Progenitor cell of endocrine pancreas (in vitro differentiated cells): Measurements from ENCODE around the gene PLXNC1. TPM values are rescaled to one million over a fixed set of nuclear protein-coding genes. Genes with fewer than 3 reads are reported as not detected.

ENCODE experiments used
- DNase-seq: peaks from one replicate; pipeline ENCODE4 v3.0.0; 2021; ENCODE audit warnings: low spot score; ENCODE audit not compliant: unreplicated experiment
- H3K27ac Mint-ChIP-seq: 2 replicates; pipeline ENCODE4 v1.8.0; 2021; ENCODE audit warnings: mild to moderate bottlenecking, moderate library complexity, mixed read lengths
- H3K27me3 Mint-ChIP-seq: 2 replicates; pipeline ENCODE4 v1.8.0; 2021; ENCODE audit warnings: mixed read lengths
- H3K36me3 Mint-ChIP-seq: 2 replicates; pipeline ENCODE4 v1.8.0; 2022; ENCODE audit warnings: mixed read lengths; ENCODE audit not compliant: insufficient read depth
- H3K4me1 Mint-ChIP-seq: 2 replicates; pipeline ENCODE4 v1.8.0; 2021; ENCODE audit warnings: low read depth, mixed read lengths
- H3K4me3 Mint-ChIP-seq: 2 replicates; pipeline ENCODE4 v1.8.0; 2021; ENCODE audit warnings: low read depth, mild to moderate bottlenecking, moderate library complexity, mixed read lengths
- H3K9me3 Mint-ChIP-seq: 2 replicates; pipeline ENCODE4 v1.8.0; 2021; ENCODE audit warnings: low read depth, mixed read lengths
- total RNA-seq: library from RNA; stranded (reverse); gene quantifications from 2 replicates; pipeline ENCODE4 v1.2.1, GENCODE V29; 2021
- TF ChIP-seq, protein P1 (sequence below): fragments of 200-600 bp; sonication (generic); IDR thresholded peaks from one replicate; pipeline ENCODE4 v1.5.0; 2021; ENCODE audit warnings: antibody characterized with exemption, mild to moderate bottlenecking; ENCODE audit not compliant: unreplicated experiment

The PLXNC1 gene
- total RNA-seq, 1 donor from 2014 or later = 25.7 TPM

DNA sequence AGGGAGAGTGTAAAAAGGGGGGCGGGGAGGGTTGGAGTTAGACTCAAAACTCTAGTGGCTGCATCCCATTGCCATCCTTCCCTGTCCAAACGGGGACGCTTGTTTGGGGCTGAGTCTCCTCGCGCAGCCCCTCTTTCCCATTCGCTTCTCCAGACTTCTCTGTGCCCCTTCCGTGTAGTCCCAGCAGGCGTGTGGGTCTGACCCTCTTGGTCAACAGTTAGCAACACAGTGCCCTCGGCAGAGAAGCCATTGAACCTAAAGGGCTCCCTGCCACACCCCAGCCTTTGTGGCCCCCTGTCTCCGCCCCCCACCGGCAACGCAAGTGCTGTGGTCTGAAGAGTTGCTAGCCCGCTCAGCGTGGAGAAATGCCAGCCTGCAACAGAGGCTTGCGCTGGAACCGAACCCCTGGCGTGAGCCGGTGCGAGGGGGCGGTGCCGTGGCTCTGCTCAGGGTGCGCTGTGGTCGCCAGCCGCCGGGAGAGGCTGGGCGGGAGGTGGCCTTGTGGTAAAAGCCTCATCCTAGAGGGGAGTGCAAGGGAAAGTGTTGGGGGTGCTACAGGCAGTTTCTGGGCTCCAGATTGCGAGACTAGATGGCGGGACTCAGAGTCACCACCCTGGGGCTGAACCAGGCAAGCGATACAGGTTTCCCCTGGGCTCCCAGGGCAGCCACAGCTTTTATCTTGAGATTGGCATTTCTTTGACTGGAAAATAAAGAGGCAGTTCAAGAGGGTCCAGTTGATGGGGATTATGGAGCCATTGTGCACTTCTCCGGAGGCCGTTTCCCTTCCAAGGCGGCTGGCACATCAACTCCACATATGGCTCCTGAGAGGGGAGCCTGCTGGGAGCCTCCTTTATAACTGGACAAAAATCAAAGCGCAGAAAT lies 2.1 kb downstream of the PLXNC1 start:
- Mint-ChIP-seq H3K4me3 (peak overlapping the region; percentile 80), H3K27me3 (peaks cover 25% of the 10 kb centered on the region), H3K9me3 (no peaks in the 10 kb centered on the region), H3K36me3 (no peaks in the 10 kb centered on the region), H3K27ac (peak overlapping the region; percentile 90), H3K4me1 (peaks cover 34% of the 10 kb centered on the region)
- TF ChIP-seq, protein P1, sequence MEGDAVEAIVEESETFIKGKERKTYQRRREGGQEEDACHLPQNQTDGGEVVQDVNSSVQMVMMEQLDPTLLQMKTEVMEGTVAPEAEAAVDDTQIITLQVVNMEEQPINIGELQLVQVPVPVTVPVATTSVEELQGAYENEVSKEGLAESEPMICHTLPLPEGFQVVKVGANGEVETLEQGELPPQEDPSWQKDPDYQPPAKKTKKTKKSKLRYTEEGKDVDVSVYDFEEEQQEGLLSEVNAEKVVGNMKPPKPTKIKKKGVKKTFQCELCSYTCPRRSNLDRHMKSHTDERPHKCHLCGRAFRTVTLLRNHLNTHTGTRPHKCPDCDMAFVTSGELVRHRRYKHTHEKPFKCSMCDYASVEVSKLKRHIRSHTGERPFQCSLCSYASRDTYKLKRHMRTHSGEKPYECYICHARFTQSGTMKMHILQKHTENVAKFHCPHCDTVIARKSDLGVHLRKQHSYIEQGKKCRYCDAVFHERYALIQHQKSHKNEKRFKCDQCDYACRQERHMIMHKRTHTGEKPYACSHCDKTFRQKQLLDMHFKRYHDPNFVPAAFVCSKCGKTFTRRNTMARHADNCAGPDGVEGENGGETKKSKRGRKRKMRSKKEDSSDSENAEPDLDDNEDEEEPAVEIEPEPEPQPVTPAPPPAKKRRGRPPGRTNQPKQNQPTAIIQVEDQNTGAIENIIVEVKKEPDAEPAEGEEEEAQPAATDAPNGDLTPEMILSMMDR = no peak
- no peak for DNase-seq

DNA sequence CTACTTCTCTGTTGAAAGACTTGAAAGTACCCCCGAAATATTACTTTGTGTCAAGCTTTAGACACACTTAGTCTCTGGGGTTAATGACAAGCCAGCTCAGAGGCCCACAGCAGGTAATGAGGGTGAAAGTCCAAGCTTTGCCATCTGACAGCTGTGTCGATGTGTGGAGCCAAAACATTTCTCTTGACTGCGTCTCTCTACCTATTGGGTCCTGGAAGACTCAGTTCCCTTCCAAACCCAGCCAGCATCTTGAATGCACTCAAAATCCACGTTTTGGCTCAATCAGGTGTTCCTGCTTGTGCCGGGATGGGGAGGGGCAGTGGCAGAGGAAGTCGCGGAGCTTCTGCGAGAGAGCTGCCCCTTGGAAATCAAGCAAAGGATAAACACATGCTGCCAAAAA lies 3.2 kb downstream of the PLXNC1 start:
- TF ChIP-seq, protein P1 = no peak
- Mint-ChIP-seq H3K27ac (peak overlapping the region; percentile 65), H3K27me3 (peaks cover 14% of the 10 kb centered on the region), H3K4me1 (peaks cover 32% of the 10 kb centered on the region), H3K36me3 (no peaks in the 10 kb centered on the region), H3K9me3 (no peaks in the 10 kb centered on the region), H3K4me3 (peak overlapping the region; percentile 80)
- no peak for DNase-seq

DNA sequence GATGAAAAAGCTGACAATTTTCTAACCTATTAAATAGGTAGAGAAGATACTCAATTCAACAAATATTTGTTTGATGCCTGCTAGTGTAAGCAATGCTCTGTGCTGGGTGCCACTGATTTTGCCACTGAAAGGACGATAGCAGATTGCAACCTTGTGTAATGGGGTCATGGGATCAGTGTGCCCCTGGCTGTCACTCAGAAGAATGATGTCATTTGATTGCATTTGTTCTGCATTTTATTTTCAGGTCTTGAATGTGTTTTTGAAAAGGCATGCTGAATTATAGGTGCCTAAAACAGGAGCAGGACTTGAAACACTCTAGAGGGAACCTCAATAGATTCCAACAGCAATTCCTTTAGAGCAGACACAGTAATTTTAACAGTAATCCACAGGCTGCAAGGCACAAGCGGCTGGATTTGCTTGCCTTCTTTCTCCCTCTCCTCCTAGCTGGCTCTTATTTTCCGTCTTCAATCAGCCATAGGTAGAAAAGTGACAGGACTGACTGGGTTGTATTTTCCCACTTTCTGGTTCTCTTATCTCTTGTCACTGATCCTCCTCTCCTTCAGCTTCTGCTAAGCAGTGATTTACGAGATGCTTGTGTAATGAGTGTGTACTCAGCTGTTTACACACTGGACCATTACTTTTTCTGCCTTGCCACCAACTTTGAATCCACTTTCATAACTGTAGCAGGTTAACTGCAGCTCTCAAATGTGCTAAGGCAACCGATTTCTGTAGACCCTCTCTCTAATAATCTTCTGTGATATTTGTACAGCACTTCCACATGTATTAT lies 4.1 kb downstream of the PLXNC1 start:
- no peaks in the 10 kb centered on the region for H3K9me3 Mint-ChIP-seq
- peak overlapping the region; percentile 65 for H3K27ac Mint-ChIP-seq
- peaks cover 32% of the 10 kb centered on the region for H3K4me1 Mint-ChIP-seq
- H3K36me3 Mint-ChIP-seq = no peaks in the 10 kb centered on the region
- peaks cover 5% of the 10 kb centered on the region for H3K27me3 Mint-ChIP-seq
- TF ChIP-seq, protein P1 = no peak
- peak overlapping the region; percentile 80 for H3K4me3 Mint-ChIP-seq
- DNase-seq = no peak

DNA sequence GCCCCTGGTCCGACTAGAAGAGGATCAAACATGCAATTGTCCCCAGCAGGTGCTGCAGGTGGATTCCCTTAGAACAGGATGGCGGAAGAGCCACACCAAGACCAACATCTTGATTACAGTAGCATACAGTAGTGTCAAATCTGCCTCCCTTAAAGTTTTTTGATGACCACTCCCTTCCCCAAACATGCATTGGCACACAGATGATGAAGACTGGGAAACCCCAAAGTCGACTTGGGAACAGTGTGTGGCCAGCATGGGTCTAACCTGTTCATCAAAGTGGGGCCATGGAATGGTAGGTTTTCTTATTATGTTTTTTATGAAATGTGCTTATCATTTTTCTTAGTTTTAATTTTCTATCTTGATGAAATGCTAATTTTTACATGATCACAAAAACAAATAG lies 8.8 kb downstream of the PLXNC1 start:
- peaks cover 4% of the 10 kb centered on the region for H3K27me3 Mint-ChIP-seq
- H3K36me3 Mint-ChIP-seq = no peaks in the 10 kb centered on the region
- no peak overlapping the region for H3K27ac Mint-ChIP-seq
- peaks cover 2% of the 10 kb centered on the region for H3K9me3 Mint-ChIP-seq
- DNase-seq = no peak
- TF ChIP-seq, protein P1 = no peak
- H3K4me3 Mint-ChIP-seq = no peak overlapping the region
- H3K4me1 Mint-ChIP-seq = peaks cover 23% of the 10 kb centered on the region

DNA sequence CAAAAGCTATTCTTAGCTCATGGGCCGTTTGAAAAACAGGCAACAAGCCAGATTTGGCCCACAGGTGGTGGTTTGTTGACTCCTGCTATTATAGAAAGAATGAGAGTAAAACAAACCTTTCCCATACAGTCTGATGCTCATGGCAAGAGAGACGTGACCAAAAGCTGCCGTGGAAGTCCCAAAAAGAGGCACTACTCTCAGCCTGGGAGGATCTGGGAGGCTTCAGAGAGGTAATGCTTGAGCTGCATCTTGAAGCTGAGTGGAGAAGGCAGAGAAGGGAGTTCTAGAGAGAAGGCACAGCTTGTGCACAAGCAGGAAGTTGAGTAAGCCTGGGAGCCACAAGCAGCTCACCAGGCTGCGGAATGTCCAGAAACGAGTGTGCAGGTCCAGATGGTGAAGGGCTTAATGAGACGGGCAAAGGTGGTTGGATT lies 9.6 kb downstream of the PLXNC1 start:
- DNase-seq = no peak
- H3K4me3 Mint-ChIP-seq = no peak overlapping the region
- peaks cover 14% of the 10 kb centered on the region for H3K4me1 Mint-ChIP-seq
- H3K27ac Mint-ChIP-seq = peak overlapping the region; percentile 12
- peaks cover 3% of the 10 kb centered on the region for H3K9me3 Mint-ChIP-seq
- TF ChIP-seq, protein P1 = no peak
- H3K36me3 Mint-ChIP-seq = no peaks in the 10 kb centered on the region
- H3K27me3 Mint-ChIP-seq = peaks cover 4% of the 10 kb centered on the region
